HepG2 (cell line): ENCODE results near the gene ASCC3. TPM values are rescaled to one million over a fixed set of nuclear protein-coding genes. Genes with fewer than 3 reads are reported as not detected.

Source experiments
- ARID4A ChIP-seq: sonication (generic); formaldehyde crosslinking; IDR thresholded peaks from 2 replicates; pipeline ENCODE4 v1.5.0; 2020; ENCODE audit warnings: mild to moderate bottlenecking, missing genetic modification reagents, borderline replicate concordance
- MTF2 ChIP-seq: sonication (generic); formaldehyde crosslinking; IDR thresholded peaks from 2 replicates; pipeline ENCODE4 v1.5.0; 2020; ENCODE audit warnings: missing genetic modification reagents, borderline replicate concordance
- ZBTB40 ChIP-seq, 2 experiments: fragments of 450-650 bp in 1 of 2; sonication (generic) in 1 of 2; formaldehyde crosslinking in 1 of 2; IDR thresholded peaks; 2 replicates each; pipeline versions ENCODE4 v1.6.1 to v1.8.0; 2016 to 2022; ENCODE audit warnings: antibody characterized with exemption in 1 of 2, mild to moderate bottlenecking in 1 of 2, missing genetic modification reagents in 1 of 2
- ZMYM2 ChIP-seq: sonication (generic); formaldehyde crosslinking; IDR thresholded peaks from 2 replicates; pipeline ENCODE4 v1.8.0; 2022; ENCODE audit warnings: mild to moderate bottlenecking, missing genetic modification reagents
- polyA plus RNA-seq, 8 experiments: library from polyadenylated mRNA; depleted of rRNA in 3 of 8; stranded (reverse) in 7 of 8; unstranded in 1 of 8; fragments of >200 nt; fragmentation: Illumina TruSeq in 4 of 8; extraction: Trizol in 4 of 8; gene quantifications; 2 replicates each; pipeline versions ENCODE4 v1.2.1 to v1.2.3, GENCODE V29; 2011 to 2016; ENCODE audit warnings: low read depth in 4 of 8, missing spikeins in 1 of 8, mixed read lengths in 1 of 8; ENCODE audit not compliant: insufficient read depth in 1 of 8
- total RNA-seq, 5 experiments: library from RNA; depleted of rRNA; stranded (reverse); fragments of >200 nt; fragmentation: Illumina TruSeq; extraction: Trizol; gene quantifications; 2 replicates each; pipeline ENCODE4 v1.2.3, GENCODE V29; 2016; ENCODE audit warnings: low read depth in 1 of 5

The ASCC3 gene
- total and polyA plus RNA-seq, 2 of the 13 experiments (the other 11 are each of a cell fraction or from before 2014, with no cell fraction given), result 23.1 to 55.7 TPM

- 0 out of 2 replicates have a peak, but pooled peaks have one; percentile 26 for TF ChIP-seq ZBTB40 (IDR thresholded peaks at IDR 0.05)
- no peak for TF ChIP-seq ZBTB40 (CRISPR knock-in tag; IDR thresholded peaks at IDR 0.05)
- TF ChIP-seq ARID4A, result no peak
- TF ChIP-seq ZMYM2 (CRISPR knock-in tag), result no peak
- no peak for TF ChIP-seq MTF2 (CRISPR knock-in tag)
These were observed 308.0 kb downstream of the ASCC3 start (continued) for GRCh38 chr6:100573166-100573565.
